Hematopoietic multipotent progenitor cell treated with erythropoietin and hydrocortisone succinate and interleukin-3 and kit ligand, for 6 days (in vitro differentiated cells): ENCODE results near the gene GPR183.
A peak's percentile ranks its signal among the peaks of the same experiment; 100 is the strongest.

ENCODE experiments used
- DNase-seq: peaks from one replicate; pipeline ENCODE4 v3.0.0-alpha.2; 2015

GPR183 gene

GRCh38 chr13:99311137-99311536 is 3.9 kb upstream of the GPR183 start:
- DNase-seq = no peak

- no peak for DNase-seq
Observed at GRCh38 chr13:99310382-99311031, 3.3 kb upstream of the GPR183 start.

GRCh38 chr13:99308471-99309087 is 1.4 kb upstream of the GPR183 start:
- DNase-seq = no peak

GRCh38 chr13:99307648-99308339 is 595 bp upstream of the GPR183 start:
- DNase-seq = peak; percentile 57

- DNase-seq = no peak
Observed at GRCh38 chr13:99305566-99305965, 1.6 kb downstream of the GPR183 start.

- peak; percentile 51 for DNase-seq
Observed at GRCh38 chr13:99305158-99305557, 2.0 kb downstream of the GPR183 start.

- no peak for DNase-seq
Observed at GRCh38 chr13:99304541-99304940, 2.7 kb downstream of the GPR183 start.

GRCh38 chr13:99303863-99304521 is 3.2 kb downstream of the GPR183 start:
- DNase-seq = no peak

- DNase-seq = no peak
Observed at GRCh38 chr13:99302637-99303505, 4.3 kb downstream of the GPR183 start.

- no peak for DNase-seq
Observed at GRCh38 chr13:99301913-99302636, 5.1 kb downstream of the GPR183 start.

- DNase-seq = no peak
Observed at GRCh38 chr13:99301056-99301838, 6.0 kb downstream of the GPR183 start.

GRCh38 chr13:99299920-99300341 is 7.3 kb downstream of the GPR183 start:
- DNase-seq = no peak

GRCh38 chr13:99299256-99299919 is 7.8 kb downstream of the GPR183 start:
- DNase-seq = peak; percentile 41

- DNase-seq = no peak
Observed at GRCh38 chr13:99298056-99298455, 9.1 kb downstream of the GPR183 start.

GRCh38 chr13:99297331-99297730 is 9.9 kb downstream of the GPR183 start:
- DNase-seq = no peak

- DNase-seq = no peak
Observed at GRCh38 chr13:99296398-99296797, 10.8 kb downstream of the GPR183 start.

- no peak for DNase-seq
Observed at GRCh38 chr13:99295488-99296252, 11.5 kb downstream of the GPR183 start.

GRCh38 chr13:99294958-99295357 is 12.2 kb downstream of the GPR183 start:
- no peak for DNase-seq

- no peak for DNase-seq
Observed at GRCh38 chr13:99294198-99294597, 13.0 kb downstream of the GPR183 start.

GRCh38 chr13:99293178-99293577 is 14.0 kb downstream of the GPR183 start:
- DNase-seq = no peak
